ENCODE data around the gene KLF15.

DNA sequence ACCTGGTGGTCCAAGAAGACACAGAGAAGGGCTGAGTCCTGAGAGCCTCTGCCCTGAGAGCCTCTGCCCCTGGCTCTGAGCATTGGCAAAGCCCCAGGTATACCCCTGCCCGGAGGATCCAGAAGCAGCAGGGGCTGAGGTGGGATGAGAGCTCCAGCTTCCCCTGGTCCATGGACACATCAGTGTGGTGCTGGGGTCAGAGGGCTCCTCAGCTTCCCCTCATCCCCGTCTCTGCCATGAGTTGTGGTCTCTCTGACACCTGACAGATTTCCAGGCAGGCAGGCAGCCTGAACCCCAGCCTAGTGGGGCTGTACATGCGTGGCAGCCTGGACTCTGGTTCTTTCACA, 3.5 kb upstream of the KLF15 start:
- TF ChIP-seq, protein P1, sequence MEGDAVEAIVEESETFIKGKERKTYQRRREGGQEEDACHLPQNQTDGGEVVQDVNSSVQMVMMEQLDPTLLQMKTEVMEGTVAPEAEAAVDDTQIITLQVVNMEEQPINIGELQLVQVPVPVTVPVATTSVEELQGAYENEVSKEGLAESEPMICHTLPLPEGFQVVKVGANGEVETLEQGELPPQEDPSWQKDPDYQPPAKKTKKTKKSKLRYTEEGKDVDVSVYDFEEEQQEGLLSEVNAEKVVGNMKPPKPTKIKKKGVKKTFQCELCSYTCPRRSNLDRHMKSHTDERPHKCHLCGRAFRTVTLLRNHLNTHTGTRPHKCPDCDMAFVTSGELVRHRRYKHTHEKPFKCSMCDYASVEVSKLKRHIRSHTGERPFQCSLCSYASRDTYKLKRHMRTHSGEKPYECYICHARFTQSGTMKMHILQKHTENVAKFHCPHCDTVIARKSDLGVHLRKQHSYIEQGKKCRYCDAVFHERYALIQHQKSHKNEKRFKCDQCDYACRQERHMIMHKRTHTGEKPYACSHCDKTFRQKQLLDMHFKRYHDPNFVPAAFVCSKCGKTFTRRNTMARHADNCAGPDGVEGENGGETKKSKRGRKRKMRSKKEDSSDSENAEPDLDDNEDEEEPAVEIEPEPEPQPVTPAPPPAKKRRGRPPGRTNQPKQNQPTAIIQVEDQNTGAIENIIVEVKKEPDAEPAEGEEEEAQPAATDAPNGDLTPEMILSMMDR (conservative IDR thresholded peaks at IDR 0.05; ENCODE audit: low read depth, low read length): no peak
- TF ChIP-seq RAD21 (IDR thresholded peaks at IDR 0.05; ENCODE audit: low read length): no peak
- no peak for TF ChIP-seq CEBPB (IDR thresholded peaks at IDR 0.05; ENCODE audit: low read depth, low read length)
- TF ChIP-seq, protein P2, sequence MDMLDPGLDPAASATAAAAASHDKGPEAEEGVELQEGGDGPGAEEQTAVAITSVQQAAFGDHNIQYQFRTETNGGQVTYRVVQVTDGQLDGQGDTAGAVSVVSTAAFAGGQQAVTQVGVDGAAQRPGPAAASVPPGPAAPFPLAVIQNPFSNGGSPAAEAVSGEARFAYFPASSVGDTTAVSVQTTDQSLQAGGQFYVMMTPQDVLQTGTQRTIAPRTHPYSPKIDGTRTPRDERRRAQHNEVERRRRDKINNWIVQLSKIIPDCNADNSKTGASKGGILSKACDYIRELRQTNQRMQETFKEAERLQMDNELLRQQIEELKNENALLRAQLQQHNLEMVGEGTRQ (IDR thresholded peaks at IDR 0.05; ENCODE audit: low read depth, low read length): no peak
- TF ChIP-seq POLR2A (IDR thresholded peaks at IDR 0.05; ENCODE audit: low read depth, low read length): no peak
- TF ChIP-seq NFE2L2 (IDR thresholded peaks at IDR 0.05; ENCODE audit: low read depth, low read length): no peak
- no peak for TF ChIP-seq SMC3 (IDR thresholded peaks at IDR 0.05; ENCODE audit: low read depth, low read length)
